ENCODE measurements around the gene DEFB114.

DNA sequence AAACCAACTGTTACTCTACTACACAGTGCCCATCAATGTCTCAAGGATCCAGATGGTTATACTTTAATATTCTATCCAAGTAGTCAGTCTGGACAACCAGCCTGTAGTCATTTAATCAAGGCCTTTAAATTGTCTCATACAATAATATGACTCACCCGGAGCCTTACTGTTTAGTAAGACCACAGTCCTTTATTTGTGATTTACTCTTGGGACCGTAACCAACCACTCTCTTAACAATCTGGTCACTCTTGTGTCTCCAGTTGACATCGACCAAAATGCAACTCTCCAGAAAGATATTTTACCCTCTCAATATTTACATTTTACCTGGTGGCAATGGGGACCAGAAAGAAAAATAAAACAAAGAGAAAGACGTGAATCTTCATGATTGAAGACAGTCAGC is 14.9 kb downstream of the DEFB114 start:
- TF ChIP-seq, protein P1, sequence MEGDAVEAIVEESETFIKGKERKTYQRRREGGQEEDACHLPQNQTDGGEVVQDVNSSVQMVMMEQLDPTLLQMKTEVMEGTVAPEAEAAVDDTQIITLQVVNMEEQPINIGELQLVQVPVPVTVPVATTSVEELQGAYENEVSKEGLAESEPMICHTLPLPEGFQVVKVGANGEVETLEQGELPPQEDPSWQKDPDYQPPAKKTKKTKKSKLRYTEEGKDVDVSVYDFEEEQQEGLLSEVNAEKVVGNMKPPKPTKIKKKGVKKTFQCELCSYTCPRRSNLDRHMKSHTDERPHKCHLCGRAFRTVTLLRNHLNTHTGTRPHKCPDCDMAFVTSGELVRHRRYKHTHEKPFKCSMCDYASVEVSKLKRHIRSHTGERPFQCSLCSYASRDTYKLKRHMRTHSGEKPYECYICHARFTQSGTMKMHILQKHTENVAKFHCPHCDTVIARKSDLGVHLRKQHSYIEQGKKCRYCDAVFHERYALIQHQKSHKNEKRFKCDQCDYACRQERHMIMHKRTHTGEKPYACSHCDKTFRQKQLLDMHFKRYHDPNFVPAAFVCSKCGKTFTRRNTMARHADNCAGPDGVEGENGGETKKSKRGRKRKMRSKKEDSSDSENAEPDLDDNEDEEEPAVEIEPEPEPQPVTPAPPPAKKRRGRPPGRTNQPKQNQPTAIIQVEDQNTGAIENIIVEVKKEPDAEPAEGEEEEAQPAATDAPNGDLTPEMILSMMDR (IDR thresholded peaks at IDR 0.05 in 4 of 5, conservative IDR thresholded peaks at IDR 0.05 in 1 of 5), result no peak
- no peak for TF ChIP-seq POLR2A (IDR thresholded peaks at IDR 0.05)

All from gastrocnemius medialis (tissue), 4 donors.